Activated CD8-positive, alpha-beta memory T cell treated with anti-CD3 and anti-CD28 coated beads, Interleukin-2, amount 50 U/mL, for 4 hours (primary cell): ENCODE measurements around the gene MSI2.
"Not testable (repeated sequence)": the region's sequence is repeated elsewhere in the genome, so short reads cannot be mapped to it uniquely, and the experiment has no call there.

Source experiments
- DNase-seq: peaks from one replicate; pipeline ENCODE4 v3.0.0-alpha.2; 2020

The MSI2 gene

GRCh38 chr17:57294101-57294500 lies 37.8 kb downstream of the MSI2 start:
- no peak for DNase-seq

GRCh38 chr17:57294629-57295501 lies 38.5 kb downstream of the MSI2 start:
- peak; percentile 60 for DNase-seq

GRCh38 chr17:57295526-57296023 lies 39.3 kb downstream of the MSI2 start:
- no peak for DNase-seq

GRCh38 chr17:57296231-57296630 lies 39.9 kb downstream of the MSI2 start:
- DNase-seq: no peak

GRCh38 chr17:57299176-57299575 lies 42.9 kb downstream of the MSI2 start:
- DNase-seq: no peak

- DNase-seq: not testable (repeated sequence)
These were observed 44.3 kb downstream of the MSI2 start for GRCh38 chr17:57300592-57300991.

- DNase-seq: no peak
These were observed 46.6 kb downstream of the MSI2 start for GRCh38 chr17:57302690-57303465.

GRCh38 chr17:57305144-57305728 lies 48.9 kb downstream of the MSI2 start:
- DNase-seq: no peak

- no peak for DNase-seq
These were observed 49.7 kb downstream of the MSI2 start for GRCh38 chr17:57305908-57306504.

- DNase-seq: no peak
These were observed 52.3 kb downstream of the MSI2 start for GRCh38 chr17:57308543-57309186.

GRCh38 chr17:57309479-57309878 lies 53.2 kb downstream of the MSI2 start:
- DNase-seq: no peak

- DNase-seq: no peak
These were observed 55.2 kb downstream of the MSI2 start for GRCh38 chr17:57311281-57312216.

- DNase-seq: no peak
These were observed 55.9 kb downstream of the MSI2 start for GRCh38 chr17:57312242-57312641.

- DNase-seq: no peak
These were observed 56.9 kb downstream of the MSI2 start for GRCh38 chr17:57313097-57313835.

- no peak for DNase-seq
These were observed 59.0 kb downstream of the MSI2 start for GRCh38 chr17:57315061-57316015.

GRCh38 chr17:57316361-57316760 lies 60.0 kb downstream of the MSI2 start:
- no peak for DNase-seq

- DNase-seq: no peak
These were observed 60.8 kb downstream of the MSI2 start for GRCh38 chr17:57317079-57317478.

GRCh38 chr17:57318913-57319312 lies 62.6 kb downstream of the MSI2 start:
- DNase-seq: no peak

- no peak for DNase-seq
These were observed 63.5 kb downstream of the MSI2 start for GRCh38 chr17:57319806-57320205.
